ENCODE results near the gene SLC4A2. TPM values are rescaled to one million over a fixed set of nuclear protein-coding genes. Genes with fewer than 3 reads are reported as not detected.
A peak's percentile ranks its signal among the peaks of the same experiment; 100 is the strongest.
"Not testable (repeated sequence)": the region's sequence is repeated elsewhere in the genome, so short reads cannot be mapped to it uniquely, and the experiment has no call there.

The SLC4A2 gene
- total RNA-seq, 1 experiment from 2014 or later, result 105 TPM

DNA sequence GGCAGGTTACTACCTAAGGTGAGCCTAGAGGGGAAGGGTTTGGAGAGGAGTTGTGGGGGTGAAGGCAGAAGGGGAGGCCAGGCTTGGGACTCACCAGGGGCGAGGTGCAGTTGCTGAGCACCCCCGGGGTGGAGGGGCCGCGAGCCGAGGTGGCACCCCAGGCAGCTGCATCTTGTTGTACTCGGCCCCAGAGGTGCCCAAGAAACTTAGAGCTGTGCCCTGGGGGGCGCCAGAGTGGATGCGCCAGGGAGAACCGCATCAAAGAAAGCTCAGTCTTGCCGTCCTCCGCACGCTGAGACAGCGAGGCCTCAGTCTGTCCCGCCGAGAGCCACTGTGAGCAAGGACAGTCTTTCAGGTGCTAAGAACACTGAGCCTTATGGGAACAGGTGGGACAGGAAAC lies 42.4 kb upstream of the SLC4A2 start:
- H3K36me3 ChIP-seq (replicated peaks; ENCODE audit: control insufficient read depth, insufficient read depth, low read length), result no peaks in the 10 kb centered on the region
- no peak overlapping the region for H3K4me3 ChIP-seq (ENCODE audit: insufficient read depth, low read depth, low read length)
- DNase-seq, result no peak
- peaks cover 47% of the 10 kb centered on the region for H3K27me3 ChIP-seq (ENCODE audit: control insufficient read depth, insufficient read depth, low read length)

- Histone ChIP-seq H3K27me3 (ENCODE audit: control insufficient read depth, insufficient read depth, low read length) (peaks cover 47% of the 10 kb centered on the region), H3K36me3 (replicated peaks; ENCODE audit: control insufficient read depth, insufficient read depth, low read length) (no peaks in the 10 kb centered on the region), H3K4me3 (ENCODE audit: insufficient read depth, low read depth, low read length) (no peak overlapping the region)
- DNase-seq, result no peak
These were observed 41.9 kb upstream of the SLC4A2 start for GRCh38 chr7:151017370-151017952.

DNA sequence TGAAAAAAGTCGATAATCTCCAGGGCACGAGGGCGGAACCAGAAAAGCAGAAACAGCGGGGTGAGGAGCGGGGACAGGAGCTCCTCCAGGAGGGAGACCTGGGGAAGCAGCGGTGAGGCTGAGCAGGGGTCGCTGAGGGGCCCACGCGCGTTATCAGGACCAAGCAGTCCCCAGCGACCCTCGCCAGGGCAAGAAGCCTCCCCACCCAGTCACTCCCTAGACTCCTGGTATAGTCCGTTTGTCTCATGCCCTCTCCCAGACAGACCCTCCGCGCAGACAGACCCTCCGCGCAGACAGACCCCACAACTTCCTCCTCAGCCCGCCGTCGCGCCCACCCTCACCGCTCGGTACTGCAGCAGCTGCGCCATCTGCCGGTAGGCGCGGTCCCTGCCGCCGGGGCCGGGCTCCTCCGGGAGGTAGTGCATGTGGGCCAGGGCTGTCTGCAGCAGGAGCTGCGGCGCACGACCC lies 41.4 kb upstream of the SLC4A2 start:
- Histone ChIP-seq H3K36me3 (replicated peaks; ENCODE audit: control insufficient read depth, insufficient read depth, low read length) (no peaks in the 10 kb centered on the region), H3K27me3 (ENCODE audit: control insufficient read depth, insufficient read depth, low read length) (peaks cover 47% of the 10 kb centered on the region), H3K4me3 (ENCODE audit: insufficient read depth, low read depth, low read length) (peak overlapping the region; percentile 28)
- peak; percentile 96 for DNase-seq

- peak; percentile 82 for DNase-seq
- no peaks in the 10 kb centered on the region for H3K36me3 ChIP-seq (replicated peaks; ENCODE audit: control insufficient read depth, insufficient read depth, low read length)
- H3K4me3 ChIP-seq (ENCODE audit: insufficient read depth, low read depth, low read length), result peak overlapping the region; percentile 30
- peaks cover 47% of the 10 kb centered on the region for H3K27me3 ChIP-seq (ENCODE audit: control insufficient read depth, insufficient read depth, low read length)
These were observed 40.8 kb upstream of the SLC4A2 start for GRCh38 chr7:151018421-151019129.

DNA sequence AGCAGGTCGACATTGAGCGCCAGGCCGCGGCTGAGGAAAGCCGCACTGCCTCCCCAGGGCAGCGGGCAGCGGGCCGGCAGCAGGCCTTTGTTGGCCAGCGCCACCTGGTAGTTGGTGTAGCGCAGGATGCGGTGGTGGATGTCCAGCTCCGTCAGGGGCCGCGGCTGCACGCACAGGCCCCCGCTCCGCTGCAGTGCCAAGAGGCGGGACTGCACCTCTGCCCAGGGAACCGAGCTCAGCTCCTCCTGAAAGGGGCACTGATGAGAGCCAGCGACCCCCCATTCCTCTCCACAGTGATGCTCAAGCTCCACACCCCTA lies 40.3 kb upstream of the SLC4A2 start:
- H3K4me3 ChIP-seq (ENCODE audit: insufficient read depth, low read depth, low read length), result peak overlapping the region; percentile 30
- DNase-seq, result no peak

DNA sequence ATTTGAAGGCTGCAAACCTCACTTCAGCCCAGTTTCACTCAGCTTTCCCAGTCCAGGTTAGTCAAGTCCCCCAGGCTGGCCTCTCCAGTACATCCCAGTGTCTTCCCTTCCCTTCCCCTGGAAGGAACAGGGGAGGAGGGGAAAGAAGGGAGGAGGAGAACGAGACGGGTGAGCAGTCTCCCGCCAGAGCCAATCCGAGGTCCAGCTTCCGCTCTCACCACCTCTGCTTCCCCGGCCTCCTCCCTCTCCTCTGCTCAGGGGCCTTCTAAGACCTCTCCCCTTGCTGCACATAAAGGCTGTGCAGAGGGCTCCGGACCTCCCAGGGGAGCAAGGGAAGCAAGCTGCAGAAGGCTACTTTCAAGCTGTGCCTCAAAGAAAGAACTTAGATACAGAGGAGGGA lies 39.2 kb upstream of the SLC4A2 start:
- Histone ChIP-seq H3K4me3 (ENCODE audit: insufficient read depth, low read depth, low read length) (no peak overlapping the region), H3K27me3 (ENCODE audit: control insufficient read depth, insufficient read depth, low read length) (peaks cover 43% of the 10 kb centered on the region), H3K36me3 (replicated peaks; ENCODE audit: control insufficient read depth, insufficient read depth, low read length) (no peaks in the 10 kb centered on the region)
- no peak for DNase-seq

More for the DNA sequence above, 40.3 kb upstream of the SLC4A2 start:
- H3K36me3 ChIP-seq (replicated peaks; ENCODE audit: control insufficient read depth, insufficient read depth, low read length), result no peaks in the 10 kb centered on the region
- H3K27me3 ChIP-seq (ENCODE audit: control insufficient read depth, insufficient read depth, low read length), result peaks cover 43% of the 10 kb centered on the region

GRCh38 chr7:151023232-151023631 lies 36.2 kb upstream of the SLC4A2 start:
- Histone ChIP-seq H3K36me3 (replicated peaks; ENCODE audit: control insufficient read depth, insufficient read depth, low read length) (no peaks in the 10 kb centered on the region), H3K4me3 (ENCODE audit: insufficient read depth, low read depth, low read length) (no peak overlapping the region), H3K27me3 (ENCODE audit: control insufficient read depth, insufficient read depth, low read length) (peaks cover 27% of the 10 kb centered on the region)
- no peak for DNase-seq

DNA sequence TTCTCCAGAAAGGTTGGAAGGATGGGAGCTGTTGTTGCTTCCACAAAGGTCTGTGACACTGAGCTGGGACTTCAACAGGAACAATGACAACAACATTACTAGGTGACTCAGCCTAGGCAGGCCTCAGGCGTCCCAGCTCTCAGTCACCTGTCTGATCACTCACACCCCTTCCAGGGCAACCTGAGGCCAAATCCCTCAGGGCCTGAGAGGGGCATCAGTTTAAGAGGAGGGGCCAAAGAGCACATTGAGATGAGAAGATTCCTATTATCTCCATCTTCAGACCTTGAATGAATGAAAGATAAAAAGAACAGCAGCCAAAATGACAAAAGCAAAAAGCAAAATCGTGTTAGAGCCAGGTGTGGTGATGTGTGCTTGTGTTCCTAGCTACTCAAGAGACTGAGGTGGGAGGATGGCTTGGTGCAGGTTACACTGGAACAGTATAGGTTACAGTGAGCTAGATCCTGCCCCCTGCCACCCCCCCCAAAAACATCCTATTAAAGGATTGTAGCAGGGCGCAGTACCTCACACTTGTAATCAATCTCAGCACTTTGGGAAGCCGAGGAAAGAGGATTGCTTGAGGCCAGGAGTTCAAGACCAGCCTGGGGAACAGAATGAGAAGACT lies 34.8 kb upstream of the SLC4A2 start, which contains the start of gene ATG9B:
Gene ATG9B (minus strand): TSS at position 60 of the 622 bp plus-strand sequence. CDS start 71 bp downstream, outside the sequence.
- H3K4me3 ChIP-seq (ENCODE audit: insufficient read depth, low read depth, low read length), result no peak within 1 kb of the TSS
- H3K36me3 ChIP-seq (replicated peaks; ENCODE audit: control insufficient read depth, insufficient read depth, low read length), result no peaks in the 10 kb centered on the region
- peaks cover 13% of the 10 kb centered on the region for H3K27me3 ChIP-seq (ENCODE audit: control insufficient read depth, insufficient read depth, low read length)
- no peak for DNase-seq

DNA sequence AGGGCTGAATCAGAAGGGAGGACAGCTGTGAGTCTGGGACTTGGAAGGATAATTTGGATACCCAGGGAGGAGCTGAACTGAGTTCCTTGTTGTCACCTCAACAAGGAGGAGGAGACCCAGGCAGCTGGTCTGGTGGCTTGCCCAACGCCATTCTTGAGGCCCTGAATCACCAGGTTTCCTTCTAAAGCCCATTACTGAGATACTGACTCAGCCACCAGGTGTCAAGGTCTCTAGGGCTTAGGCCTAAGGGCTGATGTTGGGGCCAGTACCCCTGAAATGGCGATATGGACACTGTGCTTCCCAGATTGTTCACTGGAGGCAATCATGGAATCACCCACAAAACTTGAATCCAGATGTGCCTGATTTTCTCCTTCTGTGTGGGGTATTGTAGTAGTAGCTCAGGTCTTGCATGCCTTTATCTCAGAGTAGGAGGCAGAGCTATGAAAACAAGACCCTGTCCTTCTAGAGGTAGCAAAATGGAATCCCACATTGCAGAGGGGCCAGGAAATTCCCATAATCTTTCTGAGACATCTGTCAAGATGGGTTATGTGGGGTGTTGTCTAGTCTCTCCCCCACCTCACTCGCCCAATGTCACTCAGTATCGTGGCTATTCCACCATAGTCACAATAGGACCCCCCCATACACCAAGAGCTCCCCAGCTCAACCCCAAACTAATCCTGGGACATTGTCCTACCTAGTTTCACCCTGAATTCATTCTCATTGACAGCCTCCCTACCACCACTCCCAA lies 33.3 kb upstream of the SLC4A2 start:
- H3K27me3 ChIP-seq (ENCODE audit: control insufficient read depth, insufficient read depth, low read length), result no peaks in the 10 kb centered on the region; the same call in 1 of the 2 replicates
- no peaks in the 10 kb centered on the region for H3K36me3 ChIP-seq (replicated peaks; ENCODE audit: control insufficient read depth, insufficient read depth, low read length)
- no peak for DNase-seq
- no peak overlapping the region for H3K4me3 ChIP-seq (ENCODE audit: insufficient read depth, low read depth, low read length)

GRCh38 chr7:151026771-151027727 lies 32.3 kb upstream of the SLC4A2 start:
- H3K4me3 ChIP-seq (ENCODE audit: insufficient read depth, low read depth, low read length), result peak overlapping the region; percentile 17
- DNase-seq; H3K27me3 ChIP-seq (ENCODE audit: control insufficient read depth, insufficient read depth, low read length); H3K36me3 ChIP-seq (replicated peaks; ENCODE audit: control insufficient read depth, insufficient read depth, low read length): not testable (repeated sequence)

DNA sequence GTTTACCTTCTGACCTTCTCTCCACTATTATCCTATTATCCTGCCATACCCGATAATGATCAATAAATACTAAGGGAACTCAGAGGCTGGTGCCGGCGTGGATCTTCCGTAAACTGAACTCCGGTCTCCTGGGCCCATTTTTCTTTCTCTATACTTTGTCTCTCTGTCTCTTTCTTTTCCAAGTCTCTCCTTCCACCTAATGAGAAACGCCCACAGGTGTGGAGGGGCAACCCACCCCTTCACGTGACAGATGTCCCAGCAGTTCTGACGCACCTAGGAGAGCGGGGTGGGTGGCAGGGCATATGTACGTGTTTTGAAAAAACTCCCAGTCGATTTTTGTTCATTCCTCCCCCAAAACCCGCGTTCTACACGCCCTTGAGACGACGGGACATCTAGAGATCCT lies 31.7 kb upstream of the SLC4A2 start:
- H3K36me3 ChIP-seq (replicated peaks; ENCODE audit: control insufficient read depth, insufficient read depth, low read length), result not testable (repeated sequence)

GRCh38 chr7:151028131-151028947 lies 31.1 kb upstream of the SLC4A2 start, which contains the start of gene ABCB8:
Gene ABCB8 (plus strand): TSS chr7:151028450. CDS start chr7:151028516, 66 bp downstream.
- peak; percentile 100 for DNase-seq

More for the DNA sequence above, 31.7 kb upstream of the SLC4A2 start:
- H3K27me3 ChIP-seq (ENCODE audit: control insufficient read depth, insufficient read depth, low read length); DNase-seq: not testable (repeated sequence)
- peak overlapping the region; percentile 17 for H3K4me3 ChIP-seq (ENCODE audit: insufficient read depth, low read depth, low read length)

DNA sequence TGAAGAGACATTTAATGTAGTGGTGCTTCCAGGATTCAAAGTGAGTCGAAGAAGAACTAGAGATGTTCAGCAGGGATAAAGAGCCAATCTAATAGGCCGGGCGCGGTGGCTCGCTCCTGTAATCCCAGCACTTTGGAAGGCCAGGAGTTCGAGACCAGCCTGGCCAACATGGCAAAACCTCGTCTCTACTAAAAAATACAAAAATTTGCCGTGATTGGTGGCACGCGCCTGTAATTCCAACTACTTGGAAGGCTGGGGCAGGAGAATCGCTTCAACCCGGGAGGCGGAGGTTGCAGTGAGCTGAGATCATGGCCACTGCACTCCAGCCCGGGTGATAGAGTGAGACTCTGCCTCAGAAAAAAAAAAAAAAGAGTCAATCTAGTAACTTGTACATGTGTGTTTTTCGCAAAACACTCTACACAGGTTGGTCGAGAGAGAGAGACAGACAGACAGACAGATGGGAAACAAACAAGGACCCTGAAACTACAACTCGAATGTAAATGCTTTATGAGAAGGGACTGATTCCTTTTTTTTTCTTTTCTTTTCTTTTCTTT lies 30.4 kb upstream of the SLC4A2 start:
- H3K27me3 ChIP-seq (ENCODE audit: control insufficient read depth, insufficient read depth, low read length), result no peaks in the 10 kb centered on the region; the same call in 1 of the 2 replicates
- no peak for DNase-seq
- peak overlapping the region; percentile 80 for H3K4me3 ChIP-seq (ENCODE audit: insufficient read depth, low read depth, low read length)
- no peaks in the 10 kb centered on the region for H3K36me3 ChIP-seq (replicated peaks; ENCODE audit: control insufficient read depth, insufficient read depth, low read length)

More at GRCh38 chr7:151028131-151028947, 31.1 kb upstream of the SLC4A2 start, which contains the start of gene ABCB8:
- H3K27me3 ChIP-seq (ENCODE audit: control insufficient read depth, insufficient read depth, low read length), result no peaks in the 10 kb centered on the region; the same call in 1 of the 2 replicates
- no peaks in the 10 kb centered on the region for H3K36me3 ChIP-seq (replicated peaks; ENCODE audit: control insufficient read depth, insufficient read depth, low read length)
- H3K4me3 ChIP-seq (ENCODE audit: insufficient read depth, low read depth, low read length), result peak within 1 kb of the TSS; percentile 80
